Keratinocyte (primary cell): ENCODE data around the gene A3GALT2.

Source experiments
- EZH2 ChIP-seq: IDR thresholded peaks from one replicate; pipeline ENCODE4 v1.6.1; 2012; ENCODE audit warnings: inconsistent platforms, mild to moderate bottlenecking, low read length, moderate library complexity
- TF ChIP-seq, protein P1 (sequence below), 3 experiments: IDR thresholded peaks in 1 of 3; conservative IDR thresholded peaks in 1 of 3; optimal IDR thresholded peaks in 1 of 3; 2 replicates in 2 of 3; 3 replicates in 1 of 3; pipeline versions ENCODE3 to v1.5.1; 2011; ENCODE audit warnings: low read length in 3 of 3, mild to moderate bottlenecking in 3 of 3, moderate library complexity in 2 of 3, control low read depth in 1 of 3, inconsistent platforms in 1 of 3; ENCODE audit not compliant: insufficient read depth in 2 of 3; ENCODE audit errors: extremely low read depth in 1 of 3

- TF ChIP-seq, protein P1, sequence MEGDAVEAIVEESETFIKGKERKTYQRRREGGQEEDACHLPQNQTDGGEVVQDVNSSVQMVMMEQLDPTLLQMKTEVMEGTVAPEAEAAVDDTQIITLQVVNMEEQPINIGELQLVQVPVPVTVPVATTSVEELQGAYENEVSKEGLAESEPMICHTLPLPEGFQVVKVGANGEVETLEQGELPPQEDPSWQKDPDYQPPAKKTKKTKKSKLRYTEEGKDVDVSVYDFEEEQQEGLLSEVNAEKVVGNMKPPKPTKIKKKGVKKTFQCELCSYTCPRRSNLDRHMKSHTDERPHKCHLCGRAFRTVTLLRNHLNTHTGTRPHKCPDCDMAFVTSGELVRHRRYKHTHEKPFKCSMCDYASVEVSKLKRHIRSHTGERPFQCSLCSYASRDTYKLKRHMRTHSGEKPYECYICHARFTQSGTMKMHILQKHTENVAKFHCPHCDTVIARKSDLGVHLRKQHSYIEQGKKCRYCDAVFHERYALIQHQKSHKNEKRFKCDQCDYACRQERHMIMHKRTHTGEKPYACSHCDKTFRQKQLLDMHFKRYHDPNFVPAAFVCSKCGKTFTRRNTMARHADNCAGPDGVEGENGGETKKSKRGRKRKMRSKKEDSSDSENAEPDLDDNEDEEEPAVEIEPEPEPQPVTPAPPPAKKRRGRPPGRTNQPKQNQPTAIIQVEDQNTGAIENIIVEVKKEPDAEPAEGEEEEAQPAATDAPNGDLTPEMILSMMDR (optimal IDR thresholded peaks at IDR 0.05 in 1 of 3, IDR thresholded peaks at IDR 0.05 in 1 of 3, conservative IDR thresholded peaks at IDR 0.05 in 1 of 3; ENCODE audit: extremely low read depth in 1 of 3, insufficient read depth in 2 of 3, low read length in 3 of 3), result no peak
- TF ChIP-seq EZH2, result no peak
These were observed 21.3 kb upstream of the A3GALT2 start for GRCh38 chr1:33342041-33342723.
